ENCODE data around the gene SUMF2. TPM values are rescaled to one million over a fixed set of nuclear protein-coding genes. Genes with fewer than 3 reads are reported as not detected.

Gene SUMF2
- total and polyA plus RNA-seq, 2 of the 4 experiments (the other 2 are of a cell fraction): 86.2 to 97.3 TPM

GRCh38 chr7:56087445-56087844, 23.4 kb downstream of the SUMF2 start:
- H3K9me3 ChIP-seq (ENCODE audit: control insufficient read depth, insufficient read depth, low read length): no peaks in the 10 kb centered on the region
- H3K36me3 ChIP-seq (ENCODE audit: control insufficient read depth, insufficient read depth, low read length): peaks cover 14% of the 10 kb centered on the region; the same call in 1 of the 2 replicates
- H4K91ac ChIP-seq (ENCODE audit: insufficient read depth, low read depth, low read length): no peak overlapping the region
- no peak overlapping the region for H2AFZ ChIP-seq (replicated peaks; ENCODE audit: low read length, poor library complexity)
- intact Hi-C loops (cut with micrococcal nuclease) (no loop called here), in situ Hi-C loops (cut with MboI; ENCODE audit: low sequenced_read_pairs) (loop anchor here (25.0 kb wide), 2 partner anchors 800 to 1325 kb away; partner anchors contain the start of gene SEC61G), dilution Hi-C loops (cut with HindIII; ENCODE audit: low sequenced_read_pairs, unreplicated experiment) (no loop called here)
- no CpG with 5 or more reads among the region's 16 CpGs for WGBS, 2 experiments (ENCODE audit: extremely low coverage in 2 of 2, insufficient read length in 1 of 2)
- H4K8ac ChIP-seq (ENCODE audit: low read depth in 2 of 2, low read length in 2 of 2): no peak overlapping the region
- H3K9ac ChIP-seq (ENCODE audit: low read depth, low read length): no peak overlapping the region
- ChIA-PET POLR2A (ENCODE audit: unreplicated experiment) (no interaction called here), CTCF (no interaction called here)
- H3K79me1 ChIP-seq (ENCODE audit: low read depth in 1 of 2, low read length in 2 of 2): 0 out of 4 replicates have a peak, but pooled peaks cover 0 to 3% of the 10 kb centered on the region in 2 experiments
- H3K4me3 ChIP-seq (ENCODE audit: insufficient read depth, low read depth, low read length): no peak overlapping the region
- peaks cover under 1% of the 10 kb centered on the region for H3K4me1 ChIP-seq (ENCODE audit: control insufficient read depth, insufficient read depth, low read length)
- DNase-seq (no peak), ATAC-seq (ENCODE audit: low read depth) (no peak)
- no peaks in the 10 kb centered on the region for H4K20me1 ChIP-seq (ENCODE audit: insufficient read depth, low read length)
- no peak overlapping the region for H2BK5ac ChIP-seq (ENCODE audit: low read depth, low read length, poor library complexity, severe bottlenecking)
- H3K27ac ChIP-seq (ENCODE audit: insufficient read depth, low read length): no peak overlapping the region
- no peak overlapping the region for H3K56ac ChIP-seq (ENCODE audit: extremely low read depth, insufficient read depth, low read length)
- no peak overlapping the region for H3K4ac ChIP-seq (ENCODE audit: low read depth, low read length)
- H3K9me1 ChIP-seq (ENCODE audit: insufficient read depth, low read length): peaks cover 3% of the 10 kb centered on the region; the same call in 1 of the 2 replicates
- no peak overlapping the region for H2BK120ac ChIP-seq (ENCODE audit: low read depth, low read length)
- TF ChIP-seq USF2 (IDR thresholded peaks at IDR 0.05; ENCODE audit: low read depth, low read length) (no peak), NFE2L2 (IDR thresholded peaks at IDR 0.05; ENCODE audit: low read depth, low read length) (no peak)
- H2BK20ac ChIP-seq (ENCODE audit: low read depth, low read length): no peak overlapping the region
- H3K4me2 ChIP-seq (ENCODE audit: low read depth, low read length): no peak overlapping the region
- H2BK15ac ChIP-seq (ENCODE audit: low read depth, low read length): no peak overlapping the region
- H3K27me3 ChIP-seq (ENCODE audit: control insufficient read depth, insufficient read depth, low read length): no peaks in the 10 kb centered on the region
- no peak overlapping the region for H2AK9ac ChIP-seq (replicated peaks; ENCODE audit: low read depth, low read length, poor library complexity)
- H3K23ac ChIP-seq (ENCODE audit: low read depth, low read length): no peak overlapping the region
- H2AK5ac ChIP-seq (ENCODE audit: low read depth, low read length): no peak overlapping the region
- BruUV-seq (replicated peaks): no TSS peak
- H3K18ac ChIP-seq (ENCODE audit: low read depth, low read length): no peak overlapping the region
- H3K14ac ChIP-seq (replicated peaks; ENCODE audit: low read depth, low read length): no peak overlapping the region
- no peak overlapping the region for H4K5ac ChIP-seq (ENCODE audit: low read depth, low read length)
